GM12801 (cell line): Measurements from ENCODE around the gene CTSL.

Experiments
- CTCF ChIP-seq: IDR thresholded peaks from one replicate; pipeline ENCODE4 v1.5.1; 2011; ENCODE audit warnings: control low read depth; ENCODE audit not compliant: insufficient read length; ENCODE audit errors: extremely low read depth

CTSL gene

GRCh38 chr9:87682618-87683017, 43.3 kb upstream of the CTSL start:
- no peak for TF ChIP-seq CTCF

GRCh38 chr9:87683751-87684626, 41.9 kb upstream of the CTSL start:
- TF ChIP-seq CTCF = no peak

- no peak for TF ChIP-seq CTCF
Observed at GRCh38 chr9:87684627-87685219, 41.2 kb upstream of the CTSL start.

- no peak for TF ChIP-seq CTCF
Observed at GRCh38 chr9:87685441-87685840, 40.5 kb upstream of the CTSL start.

GRCh38 chr9:87685871-87686519, 39.9 kb upstream of the CTSL start:
- no peak for TF ChIP-seq CTCF

GRCh38 chr9:87686520-87687090, 39.3 kb upstream of the CTSL start:
- TF ChIP-seq CTCF = no peak

- no peak for TF ChIP-seq CTCF
Observed at GRCh38 chr9:87687207-87687606, 38.7 kb upstream of the CTSL start.
